ENCODE data around the gene RTP5.

DNA sequence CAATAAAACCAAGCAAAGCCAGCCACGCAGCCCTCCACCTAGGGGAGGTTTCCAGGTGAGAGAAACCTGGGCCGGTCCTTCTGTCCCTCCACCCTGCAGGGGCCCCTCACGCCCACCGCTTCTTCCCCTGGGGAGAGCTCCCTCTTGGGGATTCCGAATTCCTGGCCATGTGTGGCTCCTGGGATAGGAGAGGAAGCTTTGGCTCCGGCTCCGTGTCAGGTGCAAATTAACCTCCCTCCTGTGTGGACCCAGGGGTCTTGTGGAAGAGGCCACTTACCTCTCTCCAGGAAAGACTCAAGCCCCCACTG is 4.2 kb downstream of the RTP5 start:
- TF ChIP-seq, protein P1, sequence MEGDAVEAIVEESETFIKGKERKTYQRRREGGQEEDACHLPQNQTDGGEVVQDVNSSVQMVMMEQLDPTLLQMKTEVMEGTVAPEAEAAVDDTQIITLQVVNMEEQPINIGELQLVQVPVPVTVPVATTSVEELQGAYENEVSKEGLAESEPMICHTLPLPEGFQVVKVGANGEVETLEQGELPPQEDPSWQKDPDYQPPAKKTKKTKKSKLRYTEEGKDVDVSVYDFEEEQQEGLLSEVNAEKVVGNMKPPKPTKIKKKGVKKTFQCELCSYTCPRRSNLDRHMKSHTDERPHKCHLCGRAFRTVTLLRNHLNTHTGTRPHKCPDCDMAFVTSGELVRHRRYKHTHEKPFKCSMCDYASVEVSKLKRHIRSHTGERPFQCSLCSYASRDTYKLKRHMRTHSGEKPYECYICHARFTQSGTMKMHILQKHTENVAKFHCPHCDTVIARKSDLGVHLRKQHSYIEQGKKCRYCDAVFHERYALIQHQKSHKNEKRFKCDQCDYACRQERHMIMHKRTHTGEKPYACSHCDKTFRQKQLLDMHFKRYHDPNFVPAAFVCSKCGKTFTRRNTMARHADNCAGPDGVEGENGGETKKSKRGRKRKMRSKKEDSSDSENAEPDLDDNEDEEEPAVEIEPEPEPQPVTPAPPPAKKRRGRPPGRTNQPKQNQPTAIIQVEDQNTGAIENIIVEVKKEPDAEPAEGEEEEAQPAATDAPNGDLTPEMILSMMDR (IDR thresholded peaks at IDR 0.05; ENCODE audit: insufficient read depth, low read length, poor library complexity, severe bottlenecking), result no peak
- TF ChIP-seq EZH2phosphoT487 (conservative IDR thresholded peaks at IDR 0.05; ENCODE audit: low read length), result no peak
